ENCODE results near the gene FZR1. TPM values are rescaled to one million over a fixed set of nuclear protein-coding genes. Genes with fewer than 3 reads are reported as not detected.

Gene FZR1
- total and polyA plus RNA-seq, 2 of the 4 experiments (the other 2 are of a cell fraction) = 21.5 to 47.8 TPM

GRCh38 chr19:3477506-3477905, 28.6 kb upstream of the FZR1 start:
- no peak overlapping the region for H4K91ac ChIP-seq (ENCODE audit: insufficient read depth, low read depth, low read length)
- ATAC-seq (ENCODE audit: low read depth) (no peak), DNase-seq (no peak)
- H2AFZ ChIP-seq (replicated peaks; ENCODE audit: low read length, poor library complexity) = no peak overlapping the region
- H2BK15ac ChIP-seq (ENCODE audit: low read depth, low read length) = no peak overlapping the region
- H3K4me3 ChIP-seq (ENCODE audit: insufficient read depth, low read depth, low read length) = no peak overlapping the region
- H4K8ac ChIP-seq (ENCODE audit: low read depth in 2 of 2, low read length in 2 of 2) = no peak overlapping the region
- H2BK120ac ChIP-seq (ENCODE audit: low read depth, low read length) = no peak overlapping the region
- H3K56ac ChIP-seq (ENCODE audit: extremely low read depth, insufficient read depth, low read length) = no peak overlapping the region
- H3K9me1 ChIP-seq (ENCODE audit: insufficient read depth, low read length) = no peaks in the 10 kb centered on the region
- no peak overlapping the region for H3K18ac ChIP-seq (ENCODE audit: low read depth, low read length)
- dilution Hi-C loops (cut with HindIII; ENCODE audit: low sequenced_read_pairs, unreplicated experiment) = no loop called here
- H2AK5ac ChIP-seq (ENCODE audit: low read depth, low read length) = no peak overlapping the region
- BruUV-seq (replicated peaks) = no TSS peak
- H3K36me3 ChIP-seq (ENCODE audit: control insufficient read depth, insufficient read depth, low read length) = no peaks in the 10 kb centered on the region
- H3K27ac ChIP-seq (ENCODE audit: insufficient read depth, low read length) = no peak overlapping the region
- peak overlapping the region; percentile 29 for H2BK5ac ChIP-seq (ENCODE audit: low read depth, low read length, poor library complexity, severe bottlenecking)
- POLR2A ChIA-PET (ENCODE audit: unreplicated experiment) = no interaction called here
- no peaks in the 10 kb centered on the region; the same call in 1 of the 2 replicates for H3K9me3 ChIP-seq (ENCODE audit: control insufficient read depth, insufficient read depth, low read length)
- H2BK20ac ChIP-seq (ENCODE audit: low read depth, low read length) = no peak overlapping the region
- H3K4me1 ChIP-seq (ENCODE audit: control insufficient read depth, insufficient read depth, low read length) = no peaks in the 10 kb centered on the region
- no peak overlapping the region for H3K4me2 ChIP-seq (ENCODE audit: low read depth, low read length)
- H3K9ac ChIP-seq (ENCODE audit: low read depth, low read length) = no peak overlapping the region
- H4K5ac ChIP-seq (ENCODE audit: low read depth, low read length) = no peak overlapping the region
- H3K23ac ChIP-seq (ENCODE audit: low read depth, low read length) = no peak overlapping the region
- H4K20me1 ChIP-seq (ENCODE audit: insufficient read depth, low read length) = no peaks in the 10 kb centered on the region
- H3K79me1 ChIP-seq (ENCODE audit: low read depth in 1 of 2, low read length in 2 of 2) = no peaks in the 10 kb centered on the region
- CTCF ChIA-PET = no interaction called here
- no peak overlapping the region for H2AK9ac ChIP-seq (replicated peaks; ENCODE audit: low read depth, low read length, poor library complexity)
- intact Hi-C loops (cut with micrococcal nuclease) = no loop called here
- H3K27me3 ChIP-seq (ENCODE audit: control insufficient read depth, insufficient read depth, low read length) = peaks cover 39% of the 10 kb centered on the region
- H3K14ac ChIP-seq (replicated peaks; ENCODE audit: low read depth, low read length) = no peak overlapping the region
- in situ Hi-C loops (cut with MboI; ENCODE audit: low sequenced_read_pairs) = loop anchor here (25.0 kb wide), 1 partner anchor 515 kb away; no protein-coding TSS in a partner anchor
- TF ChIP-seq BHLHE40 (IDR thresholded peaks at IDR 0.05; ENCODE audit: low read depth, low read length) (no peak), CEBPB (IDR thresholded peaks at IDR 0.05; ENCODE audit: low read depth, low read length) (no peak), ELK1 (IDR thresholded peaks at IDR 0.05; ENCODE audit: borderline replicate concordance, low read depth, low read length) (no peak), NFE2L2 (IDR thresholded peaks at IDR 0.05; ENCODE audit: low read depth, low read length) (no peak)
- H3K4ac ChIP-seq (ENCODE audit: low read depth, low read length) = no peak overlapping the region

All from IMR-90 (cell line).